GM19035 (cell line): ENCODE measurements around the gene CMTM1.

Experiments
- ATAC-seq: cut with Tn5 transposase; IDR thresholded peaks from one replicate; pipeline ENCODE4 v1.9.1; 2021; ENCODE audit not compliant: unreplicated experiment

Gene CMTM1

GRCh38 chr16:66537236-66537635, 29.0 kb upstream of the CMTM1 start:
- no peak for ATAC-seq

DNA sequence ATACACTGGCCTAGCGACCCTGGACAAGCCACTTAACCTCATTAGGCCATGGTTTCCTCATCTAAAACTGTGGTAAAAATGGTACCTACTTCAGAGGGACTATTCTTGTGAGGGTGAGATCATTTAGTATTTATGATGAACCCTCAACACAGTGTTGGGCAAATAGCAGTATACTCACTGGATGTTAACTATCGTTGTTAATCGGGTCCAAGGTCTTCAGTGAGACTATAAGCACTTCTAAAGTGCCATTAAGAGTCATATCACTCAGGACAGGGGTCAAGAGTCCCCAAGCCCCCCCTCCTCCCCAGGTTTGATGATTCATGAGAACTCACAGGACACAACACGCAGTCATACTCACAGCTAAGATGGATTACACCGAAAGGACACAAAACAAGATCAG, 27.3 kb upstream of the CMTM1 start:
- no peak for ATAC-seq

- peak; percentile 53 for ATAC-seq
Observed at GRCh38 chr16:66539623-66540469, 26.4 kb upstream of the CMTM1 start.

- no peak for ATAC-seq
Observed at GRCh38 chr16:66541388-66542355, 24.6 kb upstream of the CMTM1 start.

- ATAC-seq: no peak
Observed at GRCh38 chr16:66542396-66542795, 23.8 kb upstream of the CMTM1 start.

GRCh38 chr16:66543541-66543940, 22.7 kb upstream of the CMTM1 start:
- ATAC-seq: no peak

- ATAC-seq: no peak
Observed at GRCh38 chr16:66544016-66544757, 22.1 kb upstream of the CMTM1 start.

DNA sequence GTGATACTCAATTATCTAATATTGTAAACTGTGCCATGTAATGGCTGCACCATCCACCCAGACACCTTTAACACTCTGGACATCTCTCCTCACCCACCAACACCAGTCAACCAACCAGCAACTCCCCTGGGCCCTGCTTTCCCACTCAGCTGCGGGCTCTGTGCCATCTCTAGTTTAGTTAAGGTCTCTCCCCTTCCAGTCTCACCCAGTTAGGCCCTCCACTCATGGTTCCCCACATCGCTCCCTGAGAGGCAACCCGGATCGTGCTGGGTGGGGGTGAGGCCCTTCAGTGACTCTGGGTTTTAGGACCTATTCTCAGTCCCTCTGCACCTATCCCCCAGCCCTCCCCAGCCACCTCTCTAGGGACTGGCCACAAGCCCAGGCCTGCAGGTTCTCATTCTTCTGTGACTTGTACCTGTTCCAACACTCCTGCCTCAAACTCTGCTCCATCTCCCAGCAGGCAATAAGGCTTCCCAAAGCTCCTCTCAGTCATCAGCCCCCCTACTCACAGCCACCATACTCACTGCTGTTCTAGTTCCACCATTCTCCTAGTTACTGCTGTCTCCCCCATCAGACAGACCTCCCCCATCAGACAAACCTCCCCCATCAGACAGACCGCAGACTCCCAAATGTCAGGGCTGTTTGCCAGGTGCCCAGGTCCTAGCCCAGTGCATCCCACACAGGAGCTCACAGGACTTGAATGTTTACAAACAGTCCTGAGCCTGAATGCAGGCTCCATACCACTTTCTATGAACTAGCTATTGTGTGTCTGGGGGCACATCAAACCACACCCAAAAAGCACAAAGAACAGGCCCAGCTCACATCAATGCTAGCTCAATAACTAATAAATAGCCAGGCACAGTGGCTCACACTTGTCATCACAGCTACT, 18.9 kb upstream of the CMTM1 start:
- ATAC-seq: no peak

GRCh38 chr16:66548068-66548467, 18.2 kb upstream of the CMTM1 start:
- no peak for ATAC-seq

GRCh38 chr16:66548868-66549267, 17.4 kb upstream of the CMTM1 start:
- no peak for ATAC-seq

DNA sequence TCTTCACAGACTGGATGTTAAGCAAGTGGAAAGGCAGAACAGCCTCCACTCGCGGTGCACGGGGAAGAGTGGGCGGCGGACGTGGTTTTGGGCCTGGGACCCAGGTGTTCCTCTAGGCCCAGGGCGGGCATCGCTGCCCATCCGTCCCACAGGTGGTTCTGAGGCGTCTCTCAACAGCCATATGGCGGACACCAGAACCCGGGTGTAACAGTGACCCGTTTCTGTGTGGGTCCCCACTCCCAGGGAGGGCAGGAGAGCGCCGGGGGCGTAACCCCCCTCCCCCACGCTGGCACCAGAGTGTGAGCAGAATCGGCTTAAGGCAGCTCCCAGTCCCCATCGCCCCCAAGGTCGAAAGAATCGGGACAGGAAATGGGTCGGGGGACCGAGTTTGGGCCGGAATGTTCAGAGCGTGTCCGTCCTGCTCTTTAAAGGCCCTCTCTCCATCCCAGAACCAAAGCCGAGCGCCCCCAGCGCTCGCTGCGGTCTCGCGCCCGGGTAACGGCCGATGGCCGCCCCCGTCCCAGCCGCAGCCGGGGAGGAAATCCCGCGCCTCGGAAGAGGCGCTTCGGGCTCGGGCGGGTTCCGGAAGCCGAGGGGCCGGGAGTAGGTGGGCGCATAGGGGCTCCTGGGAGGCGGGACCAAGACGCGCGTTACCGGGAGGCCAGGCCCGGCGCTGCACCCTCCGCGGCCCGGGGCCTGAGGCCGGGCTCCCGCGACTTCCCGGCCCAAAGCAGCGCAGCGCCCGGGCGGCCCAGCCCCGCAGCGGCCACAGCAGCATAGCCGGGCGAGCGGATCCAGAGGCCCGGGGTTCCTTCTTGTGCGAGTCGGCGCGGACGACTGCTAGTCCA, 16.7 kb upstream of the CMTM1 start, which contains the start of gene TK2:
TK2 (minus strand) TSS at position 839 of the 848 bp plus-strand sequence; CDS start at position 778, 61 bp downstream.
- no peak for ATAC-seq

GRCh38 chr16:66551348-66551759, 14.9 kb upstream of the CMTM1 start:
- ATAC-seq: no peak

DNA sequence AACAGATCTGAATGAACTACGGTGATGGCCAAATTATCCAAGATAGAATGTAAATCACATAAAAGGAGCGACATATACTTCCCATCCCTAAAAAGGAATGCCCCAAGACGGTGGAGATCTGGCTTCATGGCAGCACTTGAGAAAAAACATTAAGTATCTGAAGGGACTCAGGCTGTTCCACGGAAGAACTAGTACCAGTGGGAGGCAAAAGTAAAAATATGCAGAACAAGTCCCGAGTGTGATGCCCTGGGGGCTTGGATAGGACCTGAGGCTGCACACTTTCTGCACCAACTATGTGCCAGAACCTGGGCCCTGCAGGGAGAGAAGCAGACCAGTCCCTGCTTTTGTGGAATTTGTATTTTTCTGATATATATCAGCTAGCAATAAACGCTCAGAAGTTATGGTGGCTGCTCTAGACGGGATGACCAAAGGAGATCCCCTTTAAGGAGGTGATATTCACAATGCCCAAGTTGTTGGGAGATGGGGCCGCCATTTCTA, 14.4 kb upstream of the CMTM1 start:
- peak; percentile 18 for ATAC-seq

DNA sequence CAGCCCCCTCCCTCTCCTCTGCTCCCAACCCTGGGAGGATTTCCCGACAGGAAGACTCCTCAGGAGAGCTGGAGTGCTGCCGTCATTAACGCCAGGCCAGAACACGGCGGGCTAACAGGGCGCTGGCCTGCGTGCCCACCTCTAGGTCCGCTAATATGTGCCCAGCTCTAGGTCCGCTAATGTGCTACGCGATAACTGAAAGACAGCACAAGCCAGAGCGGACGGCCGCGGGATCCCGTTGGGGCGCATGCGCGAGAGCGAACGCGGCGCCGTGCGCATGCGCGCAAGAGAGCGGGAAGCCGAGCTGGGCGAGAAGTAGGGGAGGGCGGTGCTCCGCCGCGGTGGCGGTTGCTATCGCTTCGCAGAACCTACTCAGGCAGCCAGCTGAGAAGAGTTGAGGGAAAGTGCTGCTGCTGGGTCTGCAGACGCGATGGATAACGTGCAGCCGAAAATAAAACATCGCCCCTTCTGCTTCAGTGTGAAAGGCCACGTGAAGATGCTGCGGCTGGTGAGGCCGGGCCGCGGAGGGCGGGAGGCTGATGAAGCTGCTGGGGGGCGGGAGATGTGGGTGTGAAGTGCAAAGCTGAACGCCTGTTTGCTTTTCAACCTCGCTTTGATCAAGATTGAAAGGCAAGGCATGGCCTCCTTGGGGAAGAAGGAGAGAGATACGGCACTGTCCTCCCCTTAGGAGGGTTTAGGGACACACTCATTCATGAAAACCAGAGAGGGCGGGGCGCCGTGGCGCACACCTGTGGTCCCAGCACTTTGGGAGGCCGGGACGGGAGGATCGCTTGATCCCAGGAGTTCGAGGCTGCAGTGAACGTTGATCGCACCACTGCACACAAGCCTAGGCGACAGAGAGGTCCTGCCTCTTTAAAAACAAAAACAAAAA, 13.7 kb upstream of the CMTM1 start, which contains the start of gene CKLF:
CKLF (plus strand) TSS at position 291 of the 892 bp plus-strand sequence; CDS start at position 431, 140 bp downstream.
- ATAC-seq: peak; percentile 74

DNA sequence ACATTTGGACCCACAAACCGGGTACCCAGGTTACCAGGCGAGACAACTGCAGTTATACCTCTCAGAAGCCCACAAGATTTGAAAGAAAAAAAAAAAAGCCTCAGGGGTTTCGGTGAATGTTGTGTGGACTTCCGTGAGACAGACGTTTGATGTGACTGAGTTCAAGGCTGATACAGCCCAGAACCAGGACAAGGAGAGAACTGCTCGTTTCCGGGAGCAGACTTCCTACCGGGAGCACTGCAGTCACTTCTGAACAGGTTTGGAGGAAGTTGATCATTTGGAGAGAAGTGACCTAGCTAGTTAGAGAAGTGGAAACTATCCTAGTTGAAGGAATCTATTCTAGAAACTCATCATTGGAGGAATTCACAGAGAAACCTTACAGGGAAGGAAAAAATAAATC, 13.0 kb upstream of the CMTM1 start:
- ATAC-seq: no peak

DNA sequence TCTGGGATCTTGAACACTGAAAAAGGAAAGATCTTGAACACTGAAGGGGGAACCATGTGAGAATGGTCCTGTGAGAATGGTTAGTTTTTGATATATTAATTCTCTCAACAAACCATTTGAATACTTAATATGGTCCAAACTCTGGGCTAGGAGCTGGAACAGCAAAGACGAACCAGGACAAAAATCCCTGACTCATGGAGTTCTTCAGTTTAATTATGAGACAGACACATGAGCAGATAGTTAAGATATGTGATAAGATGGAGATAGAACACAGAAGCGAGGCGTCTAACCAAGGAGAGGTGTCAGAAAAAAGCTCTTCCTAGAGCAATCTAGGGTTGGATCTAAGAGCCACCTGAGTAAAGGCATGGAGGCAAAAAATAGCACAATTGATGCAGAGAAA, 12.2 kb upstream of the CMTM1 start:
- no peak for ATAC-seq

GRCh38 chr16:66554495-66554894, 11.7 kb upstream of the CMTM1 start:
- no peak for ATAC-seq

DNA sequence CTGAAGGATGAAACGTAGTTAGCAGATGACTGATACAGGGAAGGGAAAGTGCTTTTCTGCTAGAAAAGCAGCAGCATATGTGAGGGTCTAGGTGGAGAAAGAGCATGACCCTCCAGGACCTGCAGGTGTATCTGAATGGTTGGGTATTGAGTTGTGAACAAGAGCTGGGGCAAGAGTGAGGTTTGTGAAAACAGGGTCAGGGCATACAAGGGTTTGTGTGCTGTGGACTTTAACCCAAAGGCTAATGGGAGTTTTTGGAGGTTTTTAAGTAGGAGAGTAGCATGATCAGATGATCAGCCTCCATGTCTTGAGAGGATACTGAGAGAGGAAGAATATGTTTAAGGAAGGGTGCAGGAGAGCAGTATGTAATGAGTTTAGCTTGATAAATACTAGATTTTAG, 6.1 kb upstream of the CMTM1 start:
- ATAC-seq: no peak
